ENCODE data around the gene CCNK.

The CCNK gene

GRCh38 chr14:99465288-99465687 is 15.9 kb upstream of the CCNK start:
- FAIRE-seq: no peak

GRCh38 chr14:99466758-99467157 is 14.5 kb upstream of the CCNK start:
- DNase-seq (ENCODE audit: insufficient read length, low spot score): no peak
- no peak for FAIRE-seq

More at GRCh38 chr14:99465288-99465687, 15.9 kb upstream of the CCNK start:
- no peak for DNase-seq (ENCODE audit: insufficient read length, low spot score)

- no peak for DNase-seq (ENCODE audit: insufficient read length, low spot score)
- FAIRE-seq: no peak
Observed at GRCh38 chr14:99467336-99468078, 13.7 kb upstream of the CCNK start.

- FAIRE-seq (no peak), DNase-seq (ENCODE audit: insufficient read length, low spot score) (no peak)
Observed at GRCh38 chr14:99468081-99468480, 13.1 kb upstream of the CCNK start.

GRCh38 chr14:99468836-99469592 is 12.2 kb upstream of the CCNK start:
- no peak for FAIRE-seq

GRCh38 chr14:99471731-99472130 is 9.5 kb upstream of the CCNK start:
- DNase-seq (ENCODE audit: insufficient read length, low spot score): no peak

More at GRCh38 chr14:99468836-99469592, 12.2 kb upstream of the CCNK start:
- DNase-seq (ENCODE audit: insufficient read length, low spot score): no peak

GRCh38 chr14:99472937-99473336 is 8.3 kb upstream of the CCNK start:
- FAIRE-seq: no peak

More at GRCh38 chr14:99471731-99472130, 9.5 kb upstream of the CCNK start:
- FAIRE-seq: no peak

GRCh38 chr14:99473458-99473857 is 7.8 kb upstream of the CCNK start:
- DNase-seq (ENCODE audit: insufficient read length, low spot score) (no peak), FAIRE-seq (no peak)

More at GRCh38 chr14:99472937-99473336, 8.3 kb upstream of the CCNK start:
- DNase-seq (ENCODE audit: insufficient read length, low spot score): no peak

GRCh38 chr14:99475179-99475578 is 6.0 kb upstream of the CCNK start:
- DNase-seq (ENCODE audit: insufficient read length, low spot score): no peak
- no peak for FAIRE-seq

GRCh38 chr14:99475660-99476059 is 5.5 kb upstream of the CCNK start:
- no peak for FAIRE-seq

GRCh38 chr14:99476864-99477263 is 4.3 kb upstream of the CCNK start:
- FAIRE-seq (no peak), DNase-seq (ENCODE audit: insufficient read length, low spot score) (no peak)

More at GRCh38 chr14:99475660-99476059, 5.5 kb upstream of the CCNK start:
- DNase-seq (ENCODE audit: insufficient read length, low spot score): no peak

- DNase-seq (ENCODE audit: insufficient read length, low spot score) (no peak), FAIRE-seq (no peak)
Observed at GRCh38 chr14:99478128-99478527, 3.1 kb upstream of the CCNK start.

GRCh38 chr14:99479160-99479905 is 1.9 kb upstream of the CCNK start:
- FAIRE-seq (no peak), DNase-seq (ENCODE audit: insufficient read length, low spot score) (no peak)

GRCh38 chr14:99479906-99480869 is 1.0 kb upstream of the CCNK start, which contains the start of gene SETD3:
Gene SETD3 (minus strand): TSS chr14:99480859. CDS start chr14:99465805, 15,054 bp downstream.
- FAIRE-seq: no peak
- peak; percentile 15 for DNase-seq (ENCODE audit: insufficient read length, low spot score)

GRCh38 chr14:99481745-99482099 is 513 bp downstream of the CCNK start:
- DNase-seq (ENCODE audit: insufficient read length, low spot score): no peak

GRCh38 chr14:99484106-99484505 is 2.9 kb downstream of the CCNK start:
- no peak for FAIRE-seq

More at GRCh38 chr14:99481745-99482099, 513 bp downstream of the CCNK start:
- peak; percentile 79 for FAIRE-seq

GRCh38 chr14:99497341-99497740 is 16.1 kb downstream of the CCNK start:
- DNase-seq (ENCODE audit: insufficient read length, low spot score) (no peak), FAIRE-seq (no peak)

More at GRCh38 chr14:99484106-99484505, 2.9 kb downstream of the CCNK start:
- no peak for DNase-seq (ENCODE audit: insufficient read length, low spot score)

GRCh38 chr14:99497894-99498293 is 16.7 kb downstream of the CCNK start:
- DNase-seq (ENCODE audit: insufficient read length, low spot score) (no peak), FAIRE-seq (no peak)

- no peak for DNase-seq (ENCODE audit: insufficient read length, low spot score)
- no peak for FAIRE-seq
Observed at GRCh38 chr14:99502989-99503421, 21.8 kb downstream of the CCNK start.

Data from GM19239 (cell line).